ENCODE data around the gene WBP1.

WBP1 gene

DNA sequence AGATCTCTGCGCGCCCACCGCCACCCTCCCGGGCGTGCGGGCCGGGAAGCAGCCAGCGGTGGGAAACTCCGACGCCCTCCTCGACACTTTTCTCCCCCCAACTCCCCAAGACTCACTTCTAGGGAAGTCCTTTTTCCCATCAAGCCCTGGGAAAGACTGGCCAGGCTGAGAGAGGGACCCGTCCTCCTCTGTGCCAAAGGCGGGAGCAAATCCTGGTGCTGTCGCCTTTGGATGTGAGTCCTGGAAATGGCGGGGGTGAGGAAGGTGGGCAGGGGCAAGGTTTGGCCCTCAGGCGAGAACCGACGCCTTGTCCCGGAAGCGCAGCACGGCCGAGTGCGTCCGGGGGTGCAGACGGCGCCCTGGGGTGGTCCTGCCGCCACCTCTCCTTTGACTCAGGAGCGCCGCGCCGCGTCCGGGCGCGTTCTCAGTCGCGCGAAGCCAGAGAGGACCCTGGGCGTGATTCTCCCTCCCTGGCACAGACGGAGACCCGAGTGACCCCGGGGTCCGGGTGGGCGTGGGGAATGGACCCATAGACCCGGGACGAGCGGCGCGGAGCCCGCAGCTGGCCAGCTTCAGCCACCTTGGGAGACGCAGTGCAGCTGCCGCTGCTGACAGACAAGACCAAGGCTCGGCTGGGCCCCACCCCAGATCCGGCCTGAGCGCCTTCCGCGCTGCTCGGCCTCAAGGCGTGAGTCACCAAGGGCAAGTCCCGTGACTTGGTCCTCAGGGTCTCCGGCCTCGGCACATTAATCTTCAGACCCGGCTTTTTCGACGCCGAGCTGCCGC is 44.7 kb downstream of the WBP1 start:
- peak in 1 of 2 experiments; percentile 40 for DNase-seq (ENCODE audit: low read depth in 2 of 2)

DNA sequence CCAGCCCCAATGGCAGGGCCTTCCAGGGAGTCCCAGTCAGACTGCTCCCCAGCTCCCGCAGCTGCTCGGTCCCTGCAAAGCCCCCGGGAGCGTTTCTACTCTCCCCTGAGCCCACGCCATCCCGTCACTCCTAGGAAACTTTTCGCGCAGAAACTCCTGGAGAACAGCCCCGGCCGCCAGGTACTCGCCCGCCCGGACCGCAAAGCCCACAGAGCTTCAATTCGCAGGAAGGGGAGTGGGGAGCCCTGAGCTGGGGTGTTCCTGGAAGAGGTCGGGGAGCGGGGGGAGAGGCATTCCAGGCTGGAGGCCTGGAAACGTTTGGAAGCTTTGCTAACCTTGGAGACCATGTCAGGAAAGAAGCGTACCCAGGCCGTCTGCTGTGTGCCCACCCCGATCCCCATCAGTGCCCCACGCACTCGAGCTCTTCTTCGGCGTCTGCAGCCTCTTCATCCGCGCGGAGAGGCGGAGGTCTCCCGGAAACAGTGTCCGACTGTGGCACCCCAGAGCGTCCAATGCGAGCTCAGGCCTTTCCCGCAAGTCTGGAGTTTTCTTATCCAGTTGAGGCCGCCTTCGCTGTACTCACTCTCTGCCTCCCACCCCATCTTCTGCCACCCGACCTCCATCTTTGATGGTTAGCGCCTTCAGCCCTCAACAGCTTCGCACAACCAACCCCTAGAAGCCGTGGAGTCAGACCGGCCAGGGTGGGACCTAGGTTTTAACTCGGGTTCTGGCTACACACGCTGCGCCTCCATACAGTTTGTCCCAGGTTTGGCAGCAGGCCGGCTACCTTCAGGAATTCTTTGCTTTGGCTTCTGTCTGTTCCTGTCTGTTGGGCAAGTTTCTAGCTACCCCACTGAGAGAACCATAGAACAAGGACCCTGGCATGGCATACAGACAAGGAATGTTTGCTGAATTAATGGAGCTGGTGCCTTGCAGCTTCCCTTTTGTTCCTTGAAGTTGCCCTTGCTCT is 45.6 kb downstream of the WBP1 start:
- DNase-seq (ENCODE audit: low read depth in 2 of 2), result no peak

DNA sequence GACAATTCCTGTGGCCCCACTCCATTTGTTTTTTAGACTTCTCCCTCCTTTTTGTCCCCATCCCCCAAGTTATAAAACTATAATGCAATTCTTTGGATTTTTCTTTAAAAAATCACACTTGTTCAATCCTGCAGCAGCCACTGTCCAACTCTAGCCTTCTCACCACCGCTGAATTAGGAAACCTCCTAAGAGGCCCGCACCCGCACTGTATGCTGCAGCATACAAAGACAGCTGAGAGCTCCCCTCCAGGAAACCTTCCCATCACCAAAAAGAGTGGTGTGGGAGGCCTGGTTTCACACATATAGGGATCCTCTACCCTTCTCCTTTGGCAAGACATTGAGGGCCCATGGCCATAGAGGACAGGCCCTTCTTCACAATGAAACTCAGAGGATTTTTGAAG is 46.4 kb downstream of the WBP1 start:
- no peak for DNase-seq (ENCODE audit: low read depth in 2 of 2)

DNA sequence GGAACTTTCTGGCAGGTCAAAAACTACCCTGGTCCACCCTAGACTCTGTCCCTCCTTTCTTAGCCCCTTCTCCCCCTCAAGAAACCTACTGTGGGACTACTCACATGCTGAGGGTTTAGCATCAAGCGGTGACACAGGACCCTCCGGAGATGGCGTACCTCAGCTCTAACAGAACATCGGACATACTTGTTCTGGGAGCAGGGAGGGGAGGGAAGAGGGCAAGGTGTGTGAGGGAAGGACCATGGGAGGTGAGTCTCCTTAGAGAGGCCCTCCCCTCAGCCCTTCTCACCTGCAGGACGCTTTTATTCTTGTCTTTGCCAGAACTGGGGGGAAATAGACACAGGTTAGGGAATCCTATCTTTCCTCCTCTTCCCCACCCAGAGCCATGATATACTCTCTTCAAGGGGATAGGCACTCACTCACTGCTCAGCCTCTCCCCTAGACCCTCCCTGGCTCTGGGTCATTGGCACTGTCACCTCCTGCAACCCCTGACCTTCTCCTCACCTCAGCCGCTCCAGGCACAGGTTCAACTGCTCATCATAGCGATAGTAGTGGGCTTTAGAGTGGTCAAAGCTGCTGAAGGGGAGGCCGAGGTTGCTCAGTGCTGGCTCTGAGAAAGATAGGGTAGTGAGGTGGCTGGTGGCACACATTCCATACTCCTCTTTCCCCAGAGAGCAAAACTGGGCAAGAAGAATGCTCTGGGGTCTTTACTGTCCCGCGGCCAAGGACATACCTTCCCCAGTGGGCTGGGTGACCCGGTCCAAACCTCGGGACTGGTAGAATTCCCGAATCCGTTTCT is 47.4 kb downstream of the WBP1 start:
- no peak for DNase-seq (ENCODE audit: low read depth in 2 of 2)

DNA sequence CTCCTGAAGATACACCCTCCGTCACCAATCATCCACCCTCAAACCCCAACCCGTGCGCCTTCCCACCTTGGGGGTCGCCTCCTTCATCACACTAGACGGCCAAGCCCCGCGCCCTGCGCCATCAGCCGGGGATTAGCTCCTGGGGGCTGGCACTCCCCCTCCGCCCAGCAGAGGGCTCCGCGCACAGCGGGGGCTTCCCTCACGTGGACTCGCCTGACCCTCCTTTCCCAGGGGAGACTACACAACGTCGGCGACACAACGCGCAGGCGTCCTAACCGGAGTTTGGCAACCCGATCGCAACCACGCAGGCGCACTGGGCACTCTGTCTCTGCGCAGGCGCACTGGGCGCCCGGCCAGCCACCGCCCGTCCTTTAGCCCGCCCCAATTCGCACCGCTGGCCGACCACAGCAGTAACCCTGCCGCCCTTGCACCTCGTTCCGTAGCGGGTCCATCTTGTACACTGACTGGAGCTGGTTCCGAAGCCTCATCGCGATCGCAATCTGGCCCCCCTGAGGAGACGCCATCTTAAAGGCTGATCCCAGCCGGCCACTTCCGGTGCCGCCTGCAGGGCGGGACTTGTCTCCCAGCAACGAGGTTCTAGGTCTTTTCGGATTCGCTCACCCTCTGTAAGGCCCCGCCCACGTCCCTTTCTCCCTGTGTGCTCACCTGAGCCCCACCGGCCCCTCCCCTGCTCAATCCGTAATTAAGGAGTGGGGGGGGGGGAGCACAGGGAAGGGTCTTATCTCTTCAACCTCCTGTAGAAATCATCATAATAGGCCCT is 49.1 kb downstream of the WBP1 start, which contains the start of gene PCGF1:
TSS of gene PCGF1 (minus strand) at position 551 of the 781 bp plus-strand sequence. CDS start at position 524, 27 bp downstream.
- peak; percentile 96 to 99 for DNase-seq (ENCODE audit: low read depth in 2 of 2)

DNA sequence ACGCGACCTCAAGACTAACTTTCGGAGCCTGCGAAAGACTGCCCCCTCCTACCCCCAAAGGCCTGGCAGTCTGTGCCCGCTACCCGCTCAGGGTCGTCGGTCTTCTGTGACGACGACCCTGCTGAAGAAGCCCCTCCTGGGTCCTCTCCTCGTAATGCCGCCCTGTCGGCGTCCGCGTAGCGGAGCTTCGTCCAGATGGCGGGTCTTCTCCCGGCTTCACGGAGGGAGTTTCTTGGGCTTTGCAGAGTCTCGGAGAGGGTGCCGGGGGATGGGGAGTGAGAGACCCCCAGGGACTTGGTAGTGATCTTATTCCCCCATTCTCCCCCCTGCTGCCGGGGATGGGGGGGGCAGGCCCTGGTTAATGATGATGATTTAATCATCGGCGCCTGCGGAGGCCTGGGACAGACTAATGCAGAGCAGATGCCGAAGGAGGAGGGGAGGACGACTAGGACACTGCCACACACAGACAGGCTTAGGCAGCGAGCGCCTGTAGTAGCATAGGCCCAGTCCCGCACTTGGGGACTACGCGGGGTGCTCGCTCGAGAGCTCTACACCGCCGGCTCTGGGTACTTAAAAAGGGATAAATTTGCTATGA is 49.8 kb downstream of the WBP1 start:
- no peak for DNase-seq (ENCODE audit: low read depth in 2 of 2)

DNA sequence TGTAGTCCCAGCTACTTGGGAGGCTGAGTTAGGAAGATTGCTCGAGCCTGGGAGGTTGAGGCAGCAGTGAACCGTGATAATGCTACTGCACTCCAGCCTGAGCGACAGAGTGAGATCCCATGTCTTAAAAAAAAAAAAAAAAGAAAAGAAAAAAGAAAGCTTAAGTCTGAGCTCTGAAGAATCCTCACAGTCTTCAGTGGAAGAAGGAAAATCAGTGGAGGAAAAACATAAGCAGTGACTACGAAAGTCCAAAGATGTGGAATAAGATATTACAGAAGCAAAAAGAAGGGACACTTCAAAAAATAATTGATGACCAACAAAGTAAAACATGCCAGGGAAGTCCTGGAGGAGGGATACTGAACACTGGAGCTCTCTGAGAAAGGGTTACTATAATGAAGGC is 52.0 kb downstream of the WBP1 start:
- no peak for DNase-seq (ENCODE audit: low read depth in 2 of 2)
